ENCODE measurements around the gene SDK1. TPM values are rescaled to one million over a fixed set of nuclear protein-coding genes. Genes with fewer than 3 reads are reported as not detected.

The SDK1 gene
- total RNA-seq, 2 experiments from 2014 or later: 0.25 to 0.78 TPM

GRCh38 chr7:4267341-4268039, 966.4 kb downstream of the SDK1 start:
- H3K9me3 Mint-ChIP-seq: peaks cover 1% of the 10 kb centered on the region
- no peaks in the 10 kb centered on the region for H3K36me3 Mint-ChIP-seq (ENCODE audit: low read depth)
- no peak for TF ChIP-seq CTCF (IDR thresholded peaks at IDR 0.05)
- DNase-seq (no peak), ATAC-seq (no peak)
- no peak overlapping the region for H3K27ac Mint-ChIP-seq
- intact Hi-C loops (cut with micrococcal nuclease): no loop called here
- H3K4me3 Mint-ChIP-seq: no peak overlapping the region
- H3K27me3 Mint-ChIP-seq: no peaks in the 10 kb centered on the region
- ChIA-PET CTCF (no interaction called here), POLR2A (no interaction called here)
- H3K4me1 Mint-ChIP-seq (ENCODE audit: low read depth): no peaks in the 10 kb centered on the region

- CTCF ChIA-PET: no interaction called here
Measured at GRCh38 chr7:4268040-4268965, 967.3 kb downstream of the SDK1 start.

GRCh38 chr7:4269086-4269485, 968.0 kb downstream of the SDK1 start:
- no peak for DNase-seq
- peaks cover 1% of the 10 kb centered on the region for H3K9me3 Mint-ChIP-seq
- H3K27ac Mint-ChIP-seq: no peak overlapping the region
- POLR2A ChIA-PET: no interaction called here
- TF ChIP-seq CTCF (IDR thresholded peaks at IDR 0.05): no peak
- CTCF ChIA-PET: no interaction called here
- no peaks in the 10 kb centered on the region for H3K4me1 Mint-ChIP-seq (ENCODE audit: low read depth)
- H3K36me3 Mint-ChIP-seq (ENCODE audit: low read depth): no peaks in the 10 kb centered on the region
- H3K4me3 Mint-ChIP-seq: no peak overlapping the region
- intact Hi-C loops (cut with micrococcal nuclease): no loop called here
- no peak for ATAC-seq
- H3K27me3 Mint-ChIP-seq: no peaks in the 10 kb centered on the region

More at GRCh38 chr7:4268040-4268965, 967.3 kb downstream of the SDK1 start:
- no peak for TF ChIP-seq CTCF (IDR thresholded peaks at IDR 0.05)
- ATAC-seq (no peak), DNase-seq (no peak)
- POLR2A ChIA-PET: no interaction called here
- intact Hi-C loops (cut with micrococcal nuclease): no loop called here
- Mint-ChIP-seq H3K9me3 (peaks cover 1% of the 10 kb centered on the region), H3K4me1 (ENCODE audit: low read depth) (no peaks in the 10 kb centered on the region), H3K27me3 (no peaks in the 10 kb centered on the region), H3K4me3 (no peak overlapping the region), H3K27ac (no peak overlapping the region), H3K36me3 (ENCODE audit: low read depth) (no peaks in the 10 kb centered on the region)

GRCh38 chr7:4269746-4270145, 968.7 kb downstream of the SDK1 start:
- no peak for TF ChIP-seq CTCF (IDR thresholded peaks at IDR 0.05)
- ATAC-seq (no peak), DNase-seq (no peak)
- Mint-ChIP-seq H3K36me3 (ENCODE audit: low read depth) (no peaks in the 10 kb centered on the region), H3K4me3 (no peak overlapping the region), H3K9me3 (peaks cover 4% of the 10 kb centered on the region), H3K27ac (no peak overlapping the region), H3K27me3 (no peaks in the 10 kb centered on the region), H3K4me1 (ENCODE audit: low read depth) (no peaks in the 10 kb centered on the region)
- ChIA-PET POLR2A (no interaction called here), CTCF (no interaction called here)
- intact Hi-C loops (cut with micrococcal nuclease): no loop called here

GRCh38 chr7:4270268-4270667, 969.2 kb downstream of the SDK1 start:
- Mint-ChIP-seq H3K36me3 (ENCODE audit: low read depth) (no peaks in the 10 kb centered on the region), H3K9me3 (peaks cover 4% of the 10 kb centered on the region), H3K4me1 (ENCODE audit: low read depth) (no peaks in the 10 kb centered on the region), H3K27ac (no peak overlapping the region), H3K4me3 (no peak overlapping the region), H3K27me3 (no peaks in the 10 kb centered on the region)
- no peak for TF ChIP-seq CTCF (IDR thresholded peaks at IDR 0.05)
- ChIA-PET CTCF (no interaction called here), POLR2A (no interaction called here)
- no peak for DNase-seq
- ATAC-seq: no peak
- intact Hi-C loops (cut with micrococcal nuclease): no loop called here

Data from activated CD8-positive, alpha-beta T cell treated with anti-CD3 and anti-CD28 coated beads for 36 hours (primary cell).